HG03175 (cell line): ENCODE measurements around the gene LRRC8B.

ENCODE experiments used
- ATAC-seq: cut with Tn5 transposase; IDR thresholded peaks from one replicate; pipeline ENCODE4 v1.9.1; 2021; ENCODE audit warnings: mild to moderate bottlenecking, moderate library complexity; ENCODE audit not compliant: unreplicated experiment

Gene LRRC8B

GRCh38 chr1:89546082-89546889 lies 21.7 kb downstream of the LRRC8B start:
- ATAC-seq = no peak

DNA sequence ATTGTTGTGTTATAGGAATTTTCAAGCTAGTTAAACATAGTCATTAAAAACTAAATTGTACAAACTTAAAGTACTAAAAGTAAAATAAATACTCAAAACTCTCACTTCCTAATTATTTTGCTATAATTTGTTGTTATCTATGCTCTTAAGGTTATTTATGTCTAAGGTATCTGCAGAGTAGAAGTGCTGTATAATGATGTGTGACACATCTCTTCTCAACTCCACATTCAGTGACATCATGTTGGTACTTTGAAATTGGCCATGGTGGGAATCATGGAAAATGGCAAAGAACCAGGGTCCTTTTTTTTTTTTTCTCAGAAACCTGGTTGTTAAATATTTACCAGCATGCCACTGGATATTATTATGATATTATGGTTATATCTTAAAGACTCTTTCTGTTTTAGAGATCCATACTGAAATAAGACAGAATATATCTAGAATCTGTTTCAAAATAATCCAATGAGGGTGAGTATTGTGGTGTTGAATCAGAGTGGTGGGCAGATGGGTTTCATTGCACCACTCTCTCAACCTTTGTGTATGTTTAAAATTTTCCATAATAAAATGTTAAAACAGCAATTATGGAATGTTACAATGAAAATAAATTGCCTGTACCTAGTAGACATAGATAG lies 22.4 kb downstream of the LRRC8B start:
- ATAC-seq = no peak

GRCh38 chr1:89547563-89548116 lies 23.0 kb downstream of the LRRC8B start:
- ATAC-seq = no peak

- no peak for ATAC-seq
Observed at GRCh38 chr1:89548122-89548857, 23.7 kb downstream of the LRRC8B start.

DNA sequence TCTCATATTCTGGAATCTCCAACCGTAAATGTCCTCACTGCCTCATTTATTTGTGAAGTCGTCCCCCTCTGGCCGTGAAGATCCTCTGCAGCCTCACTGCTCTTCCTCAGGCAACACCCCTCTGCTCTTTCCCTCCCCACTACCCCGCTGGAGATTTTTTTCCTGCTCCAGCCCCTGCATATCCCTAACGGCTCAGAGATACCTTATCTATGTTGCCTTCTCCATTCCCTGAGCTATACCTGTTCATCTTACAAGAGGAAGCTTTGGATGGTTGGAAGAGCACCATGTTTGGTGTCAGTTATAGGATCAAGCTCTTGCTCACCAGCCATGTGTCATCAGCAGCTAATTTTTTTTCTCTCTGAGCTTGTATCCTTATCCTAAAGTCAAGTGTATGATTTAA lies 26.4 kb downstream of the LRRC8B start:
- no peak for ATAC-seq

GRCh38 chr1:89552471-89553081 lies 27.9 kb downstream of the LRRC8B start:
- peak; percentile 84 for ATAC-seq

DNA sequence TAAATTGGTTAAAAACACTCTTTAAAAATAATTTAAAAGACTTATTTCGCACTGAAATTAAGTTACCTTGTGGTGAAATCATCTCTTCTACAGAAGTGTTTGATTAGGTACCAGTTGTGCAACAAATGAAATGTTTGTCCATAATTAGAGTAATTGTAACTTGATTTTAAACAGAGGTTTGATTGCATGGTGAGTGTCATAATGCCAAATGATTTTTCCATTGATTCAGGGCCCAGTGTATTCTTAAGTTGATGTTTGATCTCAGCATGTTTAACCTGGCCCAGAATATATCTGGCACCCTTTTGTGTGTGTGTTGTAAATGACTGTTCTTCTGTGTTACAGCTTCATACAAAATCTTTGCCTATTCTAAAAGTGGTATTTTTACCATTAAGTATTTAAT lies 28.5 kb downstream of the LRRC8B start:
- peak; percentile 3 for ATAC-seq

- no peak for ATAC-seq
Observed at GRCh38 chr1:89555550-89555949, 30.9 kb downstream of the LRRC8B start.

- no peak for ATAC-seq
Observed at GRCh38 chr1:89556726-89557444, 32.3 kb downstream of the LRRC8B start.

- ATAC-seq = no peak
Observed at GRCh38 chr1:89557445-89557825, 32.8 kb downstream of the LRRC8B start.

DNA sequence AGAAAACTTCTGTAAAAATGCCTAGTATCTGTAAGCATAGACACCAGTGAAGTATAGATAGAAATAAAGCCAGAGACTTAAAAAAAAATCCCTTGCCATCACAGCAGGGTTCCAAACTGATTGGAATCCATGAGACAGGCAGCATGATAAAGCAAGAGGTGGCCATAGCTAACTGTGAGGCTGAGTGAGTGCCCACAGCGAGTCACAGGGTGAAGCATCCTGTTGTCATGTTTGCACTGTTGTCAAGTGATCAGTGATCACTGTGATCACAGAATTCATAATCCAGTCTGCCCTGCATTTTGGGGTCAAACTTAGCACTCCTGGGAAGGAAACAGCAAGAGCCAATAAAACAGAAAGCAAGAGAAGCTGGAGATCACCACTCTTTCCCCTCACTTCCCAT lies 33.3 kb downstream of the LRRC8B start:
- ATAC-seq = no peak

DNA sequence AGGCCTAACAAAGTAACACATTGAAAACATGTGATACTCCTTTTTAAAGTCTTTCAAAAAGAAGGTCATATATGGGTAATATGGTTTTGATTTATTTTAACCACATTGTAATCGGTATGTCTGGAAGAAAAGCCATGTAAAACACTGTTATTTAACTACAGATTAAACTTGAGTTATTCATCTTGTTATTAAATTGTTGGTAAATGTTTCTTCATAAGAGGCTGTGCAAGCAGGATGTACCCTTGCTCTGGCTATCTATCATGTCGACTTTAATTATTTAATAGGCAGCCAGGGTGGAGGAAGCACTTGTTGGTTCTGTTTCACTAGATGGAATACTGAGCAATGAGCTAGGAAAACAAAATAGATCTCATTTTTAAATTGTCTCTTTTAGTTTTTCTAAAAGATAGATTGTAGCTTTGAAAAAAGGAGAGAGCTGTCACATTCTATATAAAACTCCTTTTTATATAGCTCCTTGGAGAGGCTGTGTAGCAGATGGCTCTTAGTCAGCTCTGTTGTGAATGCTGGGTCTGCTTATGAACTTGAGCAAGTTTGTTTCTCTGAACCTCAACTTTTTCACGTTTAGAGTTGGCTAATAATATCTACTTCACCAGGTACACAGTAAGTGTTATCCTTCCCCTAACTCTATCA lies 39.5 kb downstream of the LRRC8B start:
- ATAC-seq = no peak

DNA sequence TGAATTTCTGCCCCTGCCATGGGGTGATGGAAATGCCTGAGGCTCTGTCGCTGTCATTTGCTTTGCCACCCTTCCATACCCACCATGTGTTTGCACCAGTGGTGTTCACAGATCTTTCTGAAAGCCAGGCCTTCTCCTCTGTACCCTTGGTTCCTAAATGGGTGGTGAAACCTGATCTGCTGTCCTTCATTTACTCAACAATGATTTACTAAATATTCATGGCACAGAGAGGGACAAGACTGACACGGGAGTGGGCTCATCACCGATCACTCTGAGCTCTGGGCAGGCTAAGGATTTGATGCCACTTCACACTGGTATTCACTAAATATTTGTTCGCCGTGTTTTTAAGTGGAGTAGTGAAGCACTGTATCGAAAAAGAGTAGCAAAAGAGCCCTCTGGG lies 40.9 kb downstream of the LRRC8B start:
- ATAC-seq = no peak

GRCh38 chr1:89566761-89567174 lies 42.1 kb downstream of the LRRC8B start:
- ATAC-seq = no peak

DNA sequence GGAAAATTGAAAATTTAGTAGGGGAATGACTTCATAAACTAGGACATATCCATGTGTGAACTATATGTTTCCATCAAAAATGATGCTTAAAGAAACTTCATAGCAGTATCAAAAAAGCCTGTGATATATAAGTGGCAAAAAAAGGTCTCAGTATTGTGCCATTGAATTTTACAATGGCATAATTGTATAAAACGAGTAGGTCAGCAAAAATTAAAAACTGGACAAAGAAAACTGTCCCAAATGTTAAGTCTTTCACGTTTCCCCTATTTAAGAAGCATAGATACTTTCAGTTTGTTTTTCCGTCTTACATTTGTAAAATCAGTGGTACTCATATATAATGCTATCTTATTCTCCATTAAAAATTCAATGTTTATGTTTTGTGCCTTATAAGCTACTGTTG lies 43.2 kb downstream of the LRRC8B start:
- no peak for ATAC-seq

- no peak for ATAC-seq
Observed at GRCh38 chr1:89573410-89573809, 48.8 kb downstream of the LRRC8B start.

DNA sequence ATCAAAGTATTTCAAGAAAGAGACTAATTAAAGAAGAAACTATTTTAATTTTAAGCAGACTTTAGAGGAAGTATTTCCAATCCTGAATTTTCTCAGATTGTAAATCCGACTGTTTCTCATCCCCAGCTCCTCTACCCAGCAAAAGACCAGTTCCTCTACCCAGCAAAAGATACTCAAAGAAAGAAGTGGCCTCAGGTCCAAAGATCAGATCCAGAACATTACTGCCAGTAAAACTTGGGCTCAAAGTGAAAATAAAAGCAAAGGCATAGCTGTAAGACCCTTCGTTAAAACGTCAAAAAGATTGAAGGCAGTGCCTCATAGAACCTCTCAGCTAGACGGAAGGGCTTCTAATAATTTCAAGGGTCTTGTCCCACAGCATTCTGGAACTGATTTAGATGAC lies 50.0 kb downstream of the LRRC8B start:
- ATAC-seq = no peak

- no peak for ATAC-seq
Observed at GRCh38 chr1:89575207-89575606, 50.6 kb downstream of the LRRC8B start.

DNA sequence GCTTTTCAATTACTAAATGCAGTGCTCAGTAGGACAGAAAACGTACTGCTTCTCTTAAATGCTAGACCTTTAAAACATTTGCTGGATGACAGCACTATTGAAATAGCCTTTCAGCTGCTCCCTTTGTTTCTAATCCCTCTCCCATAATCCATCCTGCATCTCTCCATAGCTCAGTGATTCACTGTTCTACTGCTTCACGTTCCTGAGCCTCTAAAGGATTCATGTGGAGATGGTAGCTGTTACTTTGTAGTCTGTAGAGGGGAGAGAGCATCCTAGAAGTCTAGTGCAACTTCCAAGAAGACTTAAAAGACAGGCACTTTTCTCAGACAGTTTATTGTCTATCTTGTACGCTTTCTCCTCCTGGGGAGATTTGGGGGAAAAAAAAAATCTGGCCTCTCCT lies 51.4 kb downstream of the LRRC8B start:
- no peak for ATAC-seq

- ATAC-seq = no peak
Observed at GRCh38 chr1:89578151-89578550, 53.5 kb downstream of the LRRC8B start.
